Stimulated activated CD4-positive, alpha-beta T cell treated with anti-CD3 and anti-CD28 coated beads, Interleukin-4, amount 100 ng/mL, for 48 hours (primary cell): Measurements from ENCODE around the gene PAN3.

Source experiments
- DNase-seq, 2 donors: peaks; one replicate each; pipeline ENCODE4 v3.0.0-alpha.2; 2020; ENCODE audit warnings: low read depth in 2 of 2

The PAN3 gene

GRCh38 chr13:28219408-28220099 is 81.2 kb downstream of the PAN3 start:
- no peak for DNase-seq

DNA sequence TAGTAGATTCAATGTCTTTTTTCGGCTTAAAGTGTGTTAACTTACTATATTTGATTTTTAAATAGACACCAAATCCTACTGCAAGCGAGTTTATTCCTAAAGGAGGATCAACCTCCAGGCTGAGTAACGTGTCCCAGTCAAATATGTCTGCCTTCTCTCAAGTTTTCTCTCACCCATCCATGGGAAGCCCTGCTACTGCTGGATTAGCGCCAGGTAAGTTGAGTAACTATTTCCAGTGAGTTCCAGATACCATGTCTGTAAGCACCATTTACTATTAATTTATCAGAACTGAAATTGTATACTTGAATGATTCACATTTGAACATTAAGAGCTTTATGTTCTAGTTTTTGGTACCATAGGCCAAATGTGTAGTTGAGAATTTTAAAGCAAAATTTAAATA is 81.8 kb downstream of the PAN3 start:
- no peak for DNase-seq

- DNase-seq = no peak
Measured at GRCh38 chr13:28229522-28230411, 91.4 kb downstream of the PAN3 start.

GRCh38 chr13:28231642-28232041 is 93.3 kb downstream of the PAN3 start:
- no peak for DNase-seq

DNA sequence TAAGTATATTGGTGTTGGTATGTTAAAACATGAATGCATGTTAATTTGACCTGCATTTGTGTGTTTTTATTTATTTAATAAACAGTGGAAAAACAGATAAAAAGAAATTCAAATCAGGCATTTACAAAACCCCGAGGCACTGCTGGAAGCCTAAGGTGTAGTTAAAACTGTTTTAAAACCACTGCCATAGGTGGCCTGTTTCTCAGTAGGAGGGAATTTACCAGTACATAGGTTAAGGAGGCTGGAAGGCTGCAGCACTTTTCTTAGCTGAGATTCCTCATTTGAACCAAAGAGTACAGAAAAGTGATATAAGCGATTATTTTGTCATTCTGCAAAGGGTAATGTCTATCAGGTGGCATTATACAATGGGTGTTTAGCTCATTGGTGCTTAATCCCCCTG is 99.6 kb downstream of the PAN3 start:
- no peak for DNase-seq

DNA sequence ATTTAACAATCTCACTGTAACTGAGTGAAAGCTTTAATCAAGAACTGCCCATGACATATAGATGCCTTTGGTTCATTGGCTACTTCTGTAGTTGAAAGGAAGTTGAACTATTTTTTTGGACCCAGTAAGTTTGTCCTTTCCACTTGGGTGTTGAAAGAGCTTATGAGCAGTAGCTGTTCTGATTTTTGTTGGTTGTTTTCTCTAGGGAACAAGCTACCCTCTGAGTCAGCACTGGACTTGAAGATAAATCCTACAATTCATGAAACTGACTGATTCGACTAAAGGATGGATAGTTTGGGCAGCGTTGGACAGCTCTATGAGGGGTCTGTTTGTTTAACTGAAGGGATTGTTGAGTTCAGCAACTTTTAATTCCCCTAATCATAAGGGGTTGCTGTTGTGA is 101.0 kb downstream of the PAN3 start:
- no peak for DNase-seq

DNA sequence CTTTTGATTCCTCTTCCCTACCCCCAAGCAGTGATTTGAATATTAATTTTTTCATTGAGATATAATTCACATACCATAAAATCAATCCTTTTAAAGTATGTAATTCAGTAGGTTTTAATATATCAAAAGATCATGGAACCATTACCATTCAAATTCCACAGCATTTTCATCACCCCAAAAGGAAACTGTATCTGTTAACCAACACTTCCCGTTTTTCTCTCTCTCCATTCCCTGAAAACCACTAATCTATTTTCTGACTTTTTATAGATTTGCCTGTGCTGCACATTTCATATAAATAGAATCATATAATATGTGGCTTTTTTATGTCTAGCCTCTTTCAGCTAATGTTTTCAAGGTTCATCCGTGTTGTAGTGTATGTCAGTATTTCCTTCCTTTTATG is 107.1 kb downstream of the PAN3 start:
- DNase-seq = no peak

DNA sequence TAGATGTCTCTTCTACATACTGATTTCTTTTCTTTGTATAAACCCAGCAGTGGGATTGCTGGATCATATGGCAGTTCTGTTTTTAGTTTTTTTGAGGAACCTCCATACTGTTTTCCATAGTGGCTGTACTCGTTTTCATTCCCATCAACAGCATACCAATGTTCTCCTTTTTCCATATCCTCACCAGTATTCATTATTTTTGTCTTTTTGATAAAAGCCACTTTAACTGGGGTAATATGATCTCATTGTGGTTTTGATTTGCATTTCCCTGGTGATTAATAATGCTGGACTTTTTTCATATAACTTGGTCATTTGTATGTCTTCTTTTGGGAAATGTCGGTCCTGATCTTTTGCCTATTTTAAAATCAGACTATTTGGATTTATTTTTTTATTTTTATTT is 108.5 kb downstream of the PAN3 start:
- no peak for DNase-seq

GRCh38 chr13:28248080-28248479 is 109.7 kb downstream of the PAN3 start:
- no peak for DNase-seq

DNA sequence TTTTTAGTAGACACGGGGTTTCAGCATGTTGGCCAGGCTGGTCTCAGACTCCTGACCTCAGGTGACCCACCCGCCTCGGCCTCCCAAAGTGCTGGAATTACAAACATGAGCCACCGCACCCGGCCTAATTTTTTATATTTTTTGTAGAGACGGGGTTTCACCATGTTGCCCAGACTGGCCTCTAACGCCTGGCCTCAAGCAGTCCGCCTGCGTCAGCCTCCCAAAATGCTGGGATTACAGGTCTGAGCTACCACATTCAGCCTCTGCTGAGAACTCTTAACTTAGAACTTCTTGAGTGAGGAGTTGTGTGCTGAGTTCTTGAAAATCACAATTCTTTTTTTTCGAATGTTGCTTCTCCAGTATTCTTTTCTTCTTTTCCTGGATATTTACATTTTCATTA is 112.2 kb downstream of the PAN3 start:
- DNase-seq = no peak

- DNase-seq = no peak
Measured at GRCh38 chr13:28251466-28251865, 113.1 kb downstream of the PAN3 start.

DNA sequence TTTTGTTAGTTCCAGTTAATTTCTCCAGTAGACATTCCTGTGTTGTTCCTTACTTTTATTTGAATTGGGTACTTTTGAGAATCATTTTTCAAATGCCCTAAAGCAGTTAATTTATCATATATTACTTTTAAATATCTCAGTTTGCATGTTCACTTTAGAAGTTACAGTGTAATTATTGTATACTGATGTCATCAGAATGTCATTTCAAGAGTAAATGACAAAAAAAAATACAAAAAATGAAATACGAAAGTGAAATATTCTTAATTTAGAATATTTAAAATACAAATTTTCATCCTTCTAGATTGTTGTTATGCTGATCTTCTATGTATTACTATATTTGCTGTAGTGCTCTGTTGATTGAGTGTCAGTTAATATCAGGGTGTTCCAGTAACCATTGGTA is 114.2 kb downstream of the PAN3 start:
- DNase-seq = no peak

DNA sequence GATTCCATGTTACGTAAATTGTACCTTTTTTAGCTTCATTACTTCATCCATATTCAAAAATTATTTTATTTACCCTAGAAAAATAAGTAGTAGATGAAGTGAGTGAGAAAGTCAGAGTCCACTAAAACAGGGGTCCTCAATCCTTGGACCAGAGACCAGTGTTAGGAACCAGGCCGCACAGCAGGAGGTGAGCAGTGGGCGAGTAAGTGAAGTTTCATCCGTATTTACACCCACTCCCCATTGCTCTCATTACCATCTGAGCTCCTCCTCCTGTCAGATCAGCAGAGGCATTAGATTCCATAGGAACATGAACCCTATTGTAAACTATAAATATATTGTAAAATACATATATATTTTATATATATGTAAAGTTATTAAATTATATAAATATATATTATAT is 119.0 kb downstream of the PAN3 start:
- no peak for DNase-seq

GRCh38 chr13:28258417-28258816 is 120.1 kb downstream of the PAN3 start:
- DNase-seq = no peak

DNA sequence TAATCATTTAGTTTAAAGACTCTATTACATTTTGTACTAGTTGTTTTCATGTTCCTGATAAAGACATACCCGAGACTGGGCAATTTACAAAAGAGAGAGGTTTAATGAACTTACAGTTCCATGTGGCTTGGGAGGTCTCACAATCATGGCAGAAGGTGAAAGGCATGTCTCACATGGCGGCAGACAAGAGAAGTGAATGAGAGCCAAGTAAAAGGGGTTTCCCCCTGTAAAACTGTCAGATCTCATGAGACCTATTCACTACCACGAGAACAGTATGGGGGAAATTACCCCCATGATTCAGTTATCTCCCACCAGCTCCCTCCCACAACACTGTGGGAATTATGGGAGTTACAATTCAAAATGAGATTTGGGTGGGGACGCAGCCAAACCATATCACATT is 129.2 kb downstream of the PAN3 start:
- DNase-seq = no peak

GRCh38 chr13:28268800-28269223 is 130.5 kb downstream of the PAN3 start:
- DNase-seq = no peak

DNA sequence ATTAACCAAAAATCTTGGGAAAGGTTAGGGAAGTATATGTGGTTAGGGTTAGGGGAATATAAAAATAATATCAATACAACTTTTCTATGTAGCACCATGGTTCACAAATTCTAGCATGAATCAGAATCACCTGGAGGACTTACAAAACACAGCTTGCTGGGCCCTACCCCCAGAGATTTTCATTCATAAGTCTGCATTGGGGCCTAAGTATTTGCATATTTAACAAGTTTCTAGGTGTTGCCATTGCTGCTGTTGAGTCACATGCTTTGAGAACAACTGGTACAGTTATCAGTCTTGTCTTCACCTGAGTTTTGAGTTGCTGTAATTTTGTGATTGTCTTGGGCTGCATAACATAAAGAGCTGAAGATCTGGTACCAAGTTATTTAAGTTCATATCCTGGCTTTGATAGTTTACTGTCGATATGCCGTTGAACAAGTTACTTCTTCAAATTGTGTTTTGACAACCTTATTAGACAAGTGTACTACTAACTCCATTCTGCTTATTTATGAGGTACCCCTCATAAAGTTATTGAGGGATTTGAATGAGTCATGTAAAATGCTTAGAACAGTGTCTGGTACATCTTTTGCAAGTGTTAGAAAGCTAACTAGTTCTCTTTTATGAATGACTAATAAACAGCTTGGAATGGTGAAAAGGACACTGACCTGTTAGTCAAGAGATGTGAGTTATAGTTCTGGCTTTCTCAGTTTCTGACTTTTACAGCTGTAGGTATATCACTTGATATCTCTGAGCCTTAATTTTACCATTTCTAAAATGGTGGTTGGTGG is 132.9 kb downstream of the PAN3 start:
- no peak for DNase-seq

- no peak for DNase-seq
Measured at GRCh38 chr13:28273919-28274318, 135.6 kb downstream of the PAN3 start.

- no peak for DNase-seq
Measured at GRCh38 chr13:28282451-28282850, 144.1 kb downstream of the PAN3 start.

DNA sequence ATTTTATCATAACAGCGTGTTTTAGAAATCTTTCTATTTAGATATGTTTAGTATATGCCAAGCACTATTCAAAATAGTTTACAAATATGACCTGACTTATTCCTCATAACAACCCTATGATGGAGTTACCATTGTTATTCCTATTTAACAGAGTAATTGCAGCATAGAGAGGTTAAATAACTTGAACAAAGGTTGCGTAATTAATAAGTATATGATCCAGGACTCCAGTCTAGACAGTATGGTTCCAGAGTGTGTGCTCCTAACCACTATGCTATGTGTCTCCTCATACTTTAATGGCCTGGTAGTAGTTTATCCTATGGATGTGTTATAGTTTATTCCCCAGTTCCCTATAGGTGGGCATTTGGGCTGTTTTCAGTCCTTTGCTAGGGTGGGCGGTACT is 145.3 kb downstream of the PAN3 start:
- DNase-seq = no peak

GRCh38 chr13:28286263-28286662 is 147.9 kb downstream of the PAN3 start:
- DNase-seq = no peak

- no peak for DNase-seq
Measured at GRCh38 chr13:28297341-28297740, 159.0 kb downstream of the PAN3 start.

GRCh38 chr13:28299916-28300315 is 161.6 kb downstream of the PAN3 start:
- DNase-seq = no peak
